DMS79 (cell line): ENCODE data around the gene SURF6.
"Not testable (repeated sequence)": the region's sequence is repeated elsewhere in the genome, so short reads cannot be mapped to it uniquely, and the experiment has no call there.

Experiments
- DNase-seq: peaks from one replicate; lab custom pipeline; 2025; lab: John Stamatoyannopoulos, UW

The SURF6 gene

GRCh38 chr9:133335924-133336811, at the start of gene SURF6:
SURF6 (minus strand) TSS chr9:133336188; CDS start chr9:133336132, 56 bp downstream.
- DNase-seq: peak; percentile 76

- DNase-seq: no peak
Observed at GRCh38 chr9:133385452-133385851, 49.5 kb upstream of the SURF6 start.

DNA sequence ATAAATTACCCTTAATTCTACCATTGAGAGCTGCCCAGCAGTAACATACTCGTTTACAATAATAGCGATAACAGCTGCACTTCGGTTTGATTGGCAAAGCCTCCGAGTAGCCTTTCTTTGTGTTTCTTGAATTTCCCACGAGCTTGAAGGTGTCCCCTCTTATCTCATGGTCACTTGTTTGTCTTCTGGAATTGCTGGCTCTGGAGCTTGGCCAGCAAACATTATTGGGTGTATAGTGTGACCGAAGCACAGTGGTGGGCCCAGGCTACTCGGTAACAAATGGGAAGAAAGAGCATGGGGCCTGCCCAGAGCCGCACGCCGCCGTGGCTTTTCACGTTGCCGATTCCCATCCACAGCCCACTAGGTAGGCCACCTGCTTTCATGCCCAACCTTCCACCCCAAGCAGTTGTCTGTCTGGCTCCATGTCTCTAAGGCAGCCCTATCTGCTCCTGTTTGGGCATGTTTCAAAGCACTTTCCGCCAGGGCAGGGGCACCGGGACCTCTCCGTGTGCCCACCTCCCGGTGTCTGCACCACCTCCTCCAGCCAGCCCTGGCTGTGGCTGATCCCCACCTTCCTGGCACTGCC, 48.8 kb upstream of the SURF6 start:
- DNase-seq: no peak

GRCh38 chr9:133383438-133383837, 47.5 kb upstream of the SURF6 start:
- no peak for DNase-seq

DNA sequence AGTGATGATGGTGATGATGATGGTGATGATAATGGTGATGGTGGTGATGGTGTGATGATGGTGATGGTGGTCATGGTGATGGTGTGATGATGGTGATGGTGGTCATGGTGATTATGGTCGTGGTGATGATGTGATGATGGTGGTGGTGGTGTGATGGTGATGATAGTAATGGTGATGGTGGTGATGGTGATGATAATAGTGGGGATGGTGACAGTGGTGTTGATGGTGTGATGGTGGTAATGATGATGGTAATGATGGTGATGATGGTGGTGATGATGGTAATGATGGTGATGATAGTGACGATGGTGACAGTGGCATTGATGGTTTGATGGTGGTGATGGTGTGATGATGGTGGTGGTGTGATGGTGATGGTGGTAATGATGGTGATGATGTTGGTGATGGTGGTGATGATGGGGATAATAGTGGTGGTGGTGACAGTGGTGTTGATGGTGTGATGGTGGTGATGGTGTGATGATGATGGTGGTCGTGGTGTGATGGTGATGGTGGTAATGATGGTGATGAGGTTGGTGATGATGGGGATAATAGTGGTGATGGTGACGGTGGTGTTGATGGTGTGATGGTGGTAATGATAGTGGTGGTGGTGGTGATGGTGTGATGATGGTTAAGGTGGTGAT, 46.6 kb upstream of the SURF6 start:
- no peak for DNase-seq

- no peak for DNase-seq
Observed at GRCh38 chr9:133380734-133381133, 44.7 kb upstream of the SURF6 start.

DNA sequence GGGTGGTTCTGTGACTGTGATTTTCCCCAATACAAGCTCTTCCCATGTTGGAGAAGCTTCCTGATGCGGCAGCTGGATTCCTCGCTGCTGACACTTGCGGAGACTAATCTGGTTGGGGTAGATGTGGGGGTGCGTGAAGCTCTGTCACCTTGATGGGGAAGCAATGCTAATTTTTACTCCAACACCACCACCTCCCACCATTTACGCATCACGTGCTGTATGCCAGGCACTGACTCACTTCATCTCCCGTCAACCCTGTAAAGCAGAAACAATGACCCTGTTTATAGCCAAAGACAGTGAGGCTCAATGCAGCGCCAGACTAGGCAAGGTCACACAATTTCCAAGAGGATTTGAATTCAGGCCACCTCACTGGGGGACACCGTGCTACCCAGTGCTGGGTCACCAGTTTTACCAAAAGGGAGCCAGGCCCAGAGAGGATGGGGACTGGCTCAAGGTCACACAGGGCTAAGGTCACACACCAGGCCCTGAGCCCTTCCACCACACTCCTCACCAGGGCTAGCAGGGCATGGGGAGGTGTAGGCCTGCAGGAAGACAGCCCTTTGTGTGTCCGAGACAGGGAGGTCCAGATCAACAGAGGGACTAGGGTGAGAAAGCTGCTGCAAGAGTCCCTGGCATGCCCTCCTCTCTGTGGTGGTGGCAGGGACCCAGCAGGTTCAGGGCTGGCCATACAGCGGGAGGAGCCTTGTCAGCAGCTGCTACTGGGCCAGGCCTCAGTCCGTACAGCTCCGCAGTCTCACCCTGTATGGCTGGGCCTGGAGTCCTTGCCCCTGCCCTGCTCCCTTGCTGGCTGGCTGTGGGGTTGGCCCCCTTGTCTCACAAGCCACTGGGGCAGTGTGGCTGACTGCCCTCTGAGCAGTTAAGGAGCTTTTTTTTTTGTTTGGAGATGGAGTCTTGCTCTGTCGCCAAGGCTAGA, 43.4 kb upstream of the SURF6 start:
- no peak for DNase-seq

DNA sequence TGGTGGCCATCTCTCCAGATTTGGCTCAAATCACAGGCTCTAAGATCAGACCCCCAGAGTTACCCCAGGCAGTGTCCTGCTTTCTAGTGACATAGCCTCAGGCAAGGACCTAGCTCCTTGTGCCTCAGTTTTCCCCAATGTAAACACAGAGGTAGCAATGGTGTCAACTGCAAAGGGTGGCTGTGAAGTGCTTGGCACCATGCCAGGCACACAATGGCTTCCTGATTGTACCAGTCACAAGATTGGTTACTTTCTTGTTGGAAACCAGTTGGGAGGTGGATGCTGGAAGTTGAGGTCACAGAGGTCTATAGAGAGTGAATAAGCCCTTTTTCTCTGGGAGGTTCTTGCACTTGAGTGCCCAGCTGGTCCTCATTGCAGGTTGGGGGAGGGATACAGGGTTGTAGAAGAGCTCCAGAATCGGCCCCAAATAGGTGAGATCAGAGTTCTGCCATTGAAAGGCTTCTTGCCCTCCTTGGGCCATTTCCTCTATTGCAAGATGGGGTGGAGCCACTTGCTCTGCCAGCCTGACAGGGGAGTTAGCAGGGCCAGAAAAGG, 42.5 kb upstream of the SURF6 start:
- no peak for DNase-seq

- DNase-seq: no peak
Observed at GRCh38 chr9:133377721-133378216, 41.8 kb upstream of the SURF6 start.

- DNase-seq: not testable (repeated sequence)
Observed at GRCh38 chr9:133377280-133377679, 41.3 kb upstream of the SURF6 start.

DNA sequence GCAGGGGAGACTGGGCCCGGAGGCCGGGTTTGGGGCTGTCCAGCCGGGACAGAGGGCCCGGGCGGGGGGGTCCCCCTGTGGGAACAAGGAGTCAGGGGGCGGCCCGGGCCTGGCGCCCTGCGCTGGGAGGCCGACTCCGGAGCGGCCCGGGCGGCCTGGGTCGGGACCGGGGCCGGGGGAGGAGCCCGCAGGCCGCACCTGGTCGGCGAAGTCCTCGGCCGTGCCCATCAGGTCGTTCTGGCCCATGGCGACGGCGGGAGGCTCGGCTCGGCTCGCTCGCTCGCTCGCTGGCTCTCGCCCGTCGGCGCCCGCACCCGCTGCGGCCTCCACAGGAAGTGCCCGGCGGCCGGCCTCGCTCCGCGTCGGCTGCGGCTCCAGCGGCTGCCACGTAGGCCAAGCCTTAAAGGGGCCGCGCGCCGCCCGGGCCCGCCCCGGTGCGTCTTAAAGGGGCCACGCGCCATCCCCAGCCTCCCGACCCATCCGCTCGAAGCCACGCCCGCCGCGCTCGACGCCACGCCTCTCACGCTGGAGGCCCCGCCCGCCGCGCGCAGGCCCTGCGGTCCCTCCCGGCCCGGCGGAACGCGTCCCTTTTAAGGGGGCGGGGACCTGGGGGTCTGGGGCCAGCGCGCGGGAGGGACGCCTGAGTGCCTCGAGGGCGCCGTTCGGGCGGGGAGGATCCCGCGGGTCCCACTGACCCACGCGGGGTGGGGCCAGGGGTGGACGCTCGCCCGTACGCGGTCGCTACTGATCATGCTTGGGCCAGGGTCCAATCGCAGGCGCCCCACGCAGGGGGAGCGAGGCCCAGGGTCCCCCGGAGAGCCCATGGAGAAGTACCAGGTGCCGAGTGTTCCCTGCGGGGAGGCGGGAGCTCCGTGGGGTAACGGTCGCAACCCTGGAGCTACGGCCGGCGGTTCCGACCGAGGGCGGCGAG, 40.0 kb upstream of the SURF6 start, which contains the start of the genes STKLD1 and SURF4:
Gene STKLD1 (plus strand): TSS at position 643 of the 931 bp plus-strand sequence. CDS start 108 bp downstream, at position 751.
Gene SURF4 (minus strand): TSS at position 337 of the 931 bp plus-strand sequence. CDS start 91 bp downstream, at position 246.
- DNase-seq: peak; percentile 80

DNA sequence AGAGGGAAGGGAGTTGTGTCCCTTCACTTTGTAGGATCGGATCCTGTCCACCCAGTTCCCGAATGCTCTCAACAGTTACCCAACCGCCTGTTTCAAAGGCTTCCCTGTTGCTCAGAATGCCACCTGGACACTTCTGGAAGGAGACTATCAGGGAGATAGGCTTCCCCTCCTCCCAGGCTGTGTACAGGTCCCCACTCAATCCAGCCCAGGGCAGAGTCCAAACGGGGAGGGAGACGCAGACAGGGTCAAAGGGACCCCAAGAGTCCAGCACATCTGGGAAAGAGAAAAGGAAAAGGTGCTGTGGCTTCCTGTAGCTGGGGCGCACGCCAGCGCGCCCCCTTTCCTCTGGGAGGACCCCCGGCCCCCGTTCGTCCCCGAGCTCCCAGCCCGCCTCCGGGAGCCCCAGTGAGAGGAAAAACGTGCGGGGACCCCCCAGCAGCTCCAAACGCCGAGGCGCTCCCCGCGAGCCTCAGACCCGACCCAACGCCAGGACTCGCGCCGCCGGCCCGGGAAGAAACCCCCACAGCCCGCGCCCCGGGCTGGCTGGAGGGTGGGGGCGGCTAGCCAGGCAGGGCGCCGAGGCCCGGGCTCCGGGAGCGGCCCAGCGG, 39.2 kb upstream of the SURF6 start:
- DNase-seq: no peak

DNA sequence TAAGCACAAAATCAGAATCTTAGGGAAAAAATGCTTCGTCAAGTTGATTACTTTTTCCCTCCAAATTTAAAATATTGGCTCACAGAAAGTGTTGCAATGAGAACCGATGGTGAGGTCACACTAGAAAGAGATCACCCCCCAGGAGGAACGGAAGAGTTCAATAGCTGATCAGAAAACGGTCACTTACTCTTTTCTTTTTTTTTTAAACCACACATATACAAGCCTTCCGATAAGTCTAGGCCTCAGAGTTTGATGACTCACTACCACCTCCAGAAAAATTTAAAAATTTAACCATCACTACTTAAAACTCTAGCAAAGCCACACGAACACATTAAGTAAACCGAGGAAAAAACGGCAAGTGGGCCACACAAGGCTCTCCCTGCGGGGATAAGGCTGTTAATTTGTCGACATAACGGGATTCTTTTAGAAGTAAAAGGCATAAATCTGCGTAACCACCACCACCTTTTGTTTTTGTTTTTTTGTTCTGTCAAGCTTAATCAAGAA, 38.7 kb upstream of the SURF6 start:
- no peak for DNase-seq

- DNase-seq: no peak
Observed at GRCh38 chr9:133372144-133372543, 36.2 kb upstream of the SURF6 start.

DNA sequence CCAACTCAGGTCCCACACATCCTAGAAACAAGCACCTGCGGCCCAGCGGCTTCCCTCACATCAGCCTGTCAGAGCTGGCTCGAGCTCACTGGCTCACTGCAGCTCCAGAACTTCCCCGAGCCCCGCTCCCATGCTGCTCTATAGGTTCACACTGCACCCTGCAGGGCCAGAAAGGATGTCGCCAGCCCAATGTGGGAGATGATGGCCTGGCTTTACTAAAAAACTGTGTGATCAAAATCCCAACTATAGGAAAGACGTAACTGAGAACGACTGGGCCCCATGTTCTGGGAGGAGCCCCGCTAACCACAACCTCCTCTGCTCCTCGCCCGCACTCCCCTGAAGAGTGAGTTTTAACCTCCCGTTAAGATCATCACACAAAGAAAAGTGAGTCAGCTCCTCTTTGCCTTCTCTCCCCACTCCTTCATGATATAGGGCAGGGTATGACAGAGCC, 35.3 kb upstream of the SURF6 start:
- DNase-seq: no peak

DNA sequence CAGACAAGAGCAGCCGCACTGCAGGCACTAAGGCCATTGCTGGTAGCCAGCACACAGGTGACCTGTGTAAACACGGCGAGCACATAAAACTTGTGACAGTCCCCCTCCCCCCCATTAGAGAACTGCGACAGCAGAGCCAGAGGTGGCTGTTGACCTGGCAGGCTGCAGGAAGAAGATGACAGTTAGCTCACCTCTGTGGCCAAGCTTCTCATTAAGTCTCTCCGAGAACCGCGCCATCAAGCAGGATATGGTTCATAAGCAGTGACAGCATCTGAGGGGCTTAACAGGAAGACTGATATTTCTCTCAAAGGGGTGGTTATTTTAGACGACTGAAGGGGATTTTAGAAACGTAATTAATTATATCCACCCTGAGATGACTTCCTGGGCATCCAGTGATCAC, 34.7 kb upstream of the SURF6 start:
- DNase-seq: no peak

GRCh38 chr9:133369933-133370332, 33.9 kb upstream of the SURF6 start:
- no peak for DNase-seq

GRCh38 chr9:133369422-133369821, 33.4 kb upstream of the SURF6 start:
- no peak for DNase-seq

DNA sequence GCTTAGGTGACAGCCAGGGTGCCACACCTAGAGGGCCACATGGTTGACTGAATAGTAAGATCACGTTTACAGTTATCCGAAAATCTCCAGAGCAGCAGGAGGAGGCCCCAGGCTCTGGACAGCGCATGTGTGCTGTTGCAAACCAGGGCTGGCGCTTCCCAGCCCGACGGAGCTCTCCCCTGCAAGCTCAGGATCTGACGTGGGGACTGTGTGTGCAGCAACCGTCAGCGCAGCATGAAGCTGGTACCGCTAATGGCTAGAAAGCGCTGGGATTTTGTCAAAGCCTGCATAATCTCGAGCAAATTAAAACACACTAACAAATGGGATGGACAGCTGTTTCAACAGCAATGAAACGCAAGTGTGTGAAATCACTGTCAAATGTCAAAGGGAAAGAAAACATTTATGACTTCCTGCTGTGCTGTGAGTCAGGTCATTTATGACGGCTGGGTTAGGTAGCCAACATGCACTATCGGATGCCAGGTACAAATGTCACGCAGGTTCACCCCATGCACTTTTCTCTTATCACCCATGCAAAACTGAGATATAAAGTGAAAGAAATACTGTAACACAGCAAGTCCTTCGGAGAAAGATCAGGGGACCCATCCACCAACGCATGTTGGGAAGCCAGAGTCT, 32.4 kb upstream of the SURF6 start:
- no peak for DNase-seq
